H1 (cell line): ENCODE results near the gene TJP2. TPM values are rescaled to one million over a fixed set of nuclear protein-coding genes. Genes with fewer than 3 reads are reported as not detected.

Experiments
- CTCF ChIA-PET: fragments of 300-600 bp; sonication (Branson Sonifier 250); formaldehyde crosslinking; loops from one replicate; lab custom pipeline; 2021; ENCODE audit not compliant: partially characterized antibody; lab: Charles Lee
- POLR2A ChIA-PET: fragments of 300-600 bp; sonication (Branson Sonifier 250); formaldehyde crosslinking; loops from one replicate; lab custom pipeline; 2021; ENCODE audit warnings: inconsistent platforms; ENCODE audit not compliant: partially characterized antibody; lab: Charles Lee
- DNase-seq, 2 experiments: peaks; one replicate each; pipeline versions ENCODE4 v3.0.0 to v3.0.0-alpha.2; 2010 to 2022; ENCODE audit warnings: low spot score in 2 of 2, low read depth in 1 of 2, mixed read lengths in 1 of 2
- FAIRE-seq: peaks from 2 replicates; lab custom pipeline; 2011; peaks lifted over from hg19 to GRCh38; lab: Jason Lieb, UNC
- H2AFZ ChIP-seq: 2 replicates; pipeline ENCODE4 v1.8.1; 2012; ENCODE audit warnings: low read length, inconsistent platforms
- H2AK5ac ChIP-seq: 2 replicates; pipeline ENCODE4 v1.6.1; 2013; ENCODE audit warnings: low read depth, low read length
- H2BK120ac ChIP-seq: replicated peaks from 2 replicates; pipeline ENCODE3; 2013; ENCODE audit warnings: low read depth, low read length, inconsistent platforms
- H2BK12ac ChIP-seq: 2 replicates; pipeline ENCODE4 v1.6.1; 2013; ENCODE audit warnings: low read depth, low read length
- H2BK15ac ChIP-seq: 2 replicates; pipeline ENCODE4 v1.6.1; 2013; ENCODE audit warnings: low read length
- H2BK20ac ChIP-seq: 2 replicates; pipeline ENCODE4 v1.6.1; 2013; ENCODE audit warnings: low read length
- H2BK5ac ChIP-seq: 2 replicates; pipeline ENCODE4 v1.6.1; 2013; ENCODE audit warnings: low read depth, low read length
- H3K14ac ChIP-seq: 2 replicates; pipeline ENCODE4 v1.6.1; 2013; ENCODE audit warnings: inconsistent platforms; ENCODE audit not compliant: insufficient read length
- H3K18ac ChIP-seq: 2 replicates; pipeline ENCODE4 v1.6.1; 2013; ENCODE audit warnings: low read length; ENCODE audit errors: extremely low read depth
- H3K23ac ChIP-seq: 2 replicates; pipeline ENCODE4 v1.6.1; 2013; ENCODE audit warnings: inconsistent platforms; ENCODE audit not compliant: insufficient read length
- H3K23me2 ChIP-seq: 2 replicates; pipeline ENCODE4 v1.6.1; 2013; ENCODE audit warnings: low read depth, low read length
- H3K27ac ChIP-seq: 2 replicates; pipeline ENCODE4 v1.6.1; 2011; ENCODE audit warnings: low read depth, low read length, inconsistent platforms
- H3K27me3 ChIP-seq, 4 experiments: replicated peaks in 1 of 4; 1 replicate in 1 of 4; 2 replicates in 3 of 4; pipeline versions ENCODE4 v1.6.1 to v1.8.1; 2011 to 2013; ENCODE audit warnings: low read length in 3 of 4, mild to moderate bottlenecking in 3 of 4, inconsistent platforms in 2 of 4, mixed read lengths in 2 of 4, moderate library complexity in 1 of 4; ENCODE audit not compliant: control insufficient read depth in 3 of 4, insufficient read depth in 3 of 4; ENCODE audit errors: extremely low read depth in 1 of 4
- H3K36me3 ChIP-seq, 4 experiments: 2 replicates each; pipeline versions ENCODE4 v1.6.1 to v1.8.1; 2011 to 2013; ENCODE audit warnings: mild to moderate bottlenecking in 4 of 4, low read length in 3 of 4, moderate library complexity in 2 of 4, control low read depth in 1 of 4, inconsistent platforms in 1 of 4; ENCODE audit not compliant: insufficient read depth in 4 of 4, control insufficient read depth in 2 of 4
- H3K4ac ChIP-seq: replicated peaks from 2 replicates; pipeline ENCODE3; 2013; ENCODE audit warnings: low read length, low read depth, mixed read lengths, inconsistent platforms; ENCODE audit not compliant: insufficient read length
- H3K4me1 ChIP-seq, 4 experiments: replicated peaks in 1 of 4; 1 replicate in 1 of 4; 2 replicates in 3 of 4; pipeline versions ENCODE4 v1.6.1 to v1.8.1; 2011 to 2013; ENCODE audit warnings: low read length in 3 of 4, inconsistent platforms in 2 of 4, mixed read lengths in 1 of 4; ENCODE audit not compliant: insufficient read depth in 4 of 4, control insufficient read depth in 3 of 4
- H3K4me2 ChIP-seq, 2 experiments: 2 replicates each; pipeline versions ENCODE4 v1.6.1 to v1.8.1; 2011 to 2013; ENCODE audit warnings: low read depth in 2 of 2, low read length in 2 of 2, control low read depth in 1 of 2, inconsistent platforms in 1 of 2, mild to moderate bottlenecking in 1 of 2; ENCODE audit not compliant: insufficient read depth in 1 of 2
- H3K4me3 ChIP-seq, 4 experiments: fragments of 200-600, 300-600 bp in 1 of 4; sonication (generic), shearing (Covaris generic), sonication (Bioruptor Twin) in 1 of 4; 2 replicates each; pipeline versions ENCODE4 v1.5.1 to v1.8.1; 2011 to 2016; ENCODE audit warnings: low read length in 4 of 4, low read depth in 3 of 4, control low read depth in 2 of 4, inconsistent platforms in 2 of 4, mild to moderate bottlenecking in 2 of 4, mixed read lengths in 1 of 4, moderate library complexity in 1 of 4; ENCODE audit not compliant: insufficient read depth in 2 of 4; ENCODE audit errors: extremely low read depth in 1 of 4
- H3K56ac ChIP-seq: replicated peaks from 2 replicates; pipeline ENCODE3; 2013; ENCODE audit warnings: low read depth, mild to moderate bottlenecking, mixed read lengths, low read length, inconsistent platforms; ENCODE audit not compliant: insufficient read length
- H3K79me1 ChIP-seq: 2 replicates; pipeline ENCODE4 v1.6.1; 2013; ENCODE audit warnings: low read depth, low read length, control low read depth
- H3K79me2 ChIP-seq, 2 experiments: 2 replicates each; pipeline versions ENCODE4 v1.6.1 to v1.8.1; 2012 to 2013; ENCODE audit warnings: low read length in 2 of 2, mild to moderate bottlenecking in 2 of 2, inconsistent platforms in 1 of 2; ENCODE audit not compliant: insufficient read depth in 2 of 2, control insufficient read depth in 1 of 2
- H3K9ac ChIP-seq, 4 experiments: replicated peaks in 1 of 4; 1 replicate in 1 of 4; 2 replicates in 3 of 4; pipeline versions ENCODE4 v1.6.1 to v1.8.1; 2011 to 2013; ENCODE audit warnings: low read depth in 3 of 4, low read length in 3 of 4, control low read depth in 2 of 4, mild to moderate bottlenecking in 2 of 4, moderate library complexity in 2 of 4, inconsistent platforms in 1 of 4; ENCODE audit errors: extremely low read depth in 1 of 4
- H3K9me3 ChIP-seq, 2 experiments: 2 replicates each; pipeline versions ENCODE4 v1.6.1 to v1.8.1; 2012 to 2013; ENCODE audit warnings: mild to moderate bottlenecking in 2 of 2, moderate library complexity in 2 of 2, control low read depth in 1 of 2, inconsistent platforms in 1 of 2, low read depth in 1 of 2, low read length in 1 of 2, mixed read lengths in 1 of 2; ENCODE audit not compliant: insufficient read depth in 2 of 2
- H4K20me1 ChIP-seq, 2 experiments: replicated peaks in 1 of 2; 2 replicates each; pipeline versions ENCODE3 to v1.8.1; 2011 to 2013; ENCODE audit warnings: inconsistent platforms in 2 of 2, low read length in 2 of 2, mild to moderate bottlenecking in 1 of 2; ENCODE audit not compliant: insufficient read depth in 2 of 2, control insufficient read depth in 1 of 2
- H4K5ac ChIP-seq: 2 replicates; pipeline ENCODE4 v1.6.1; 2013; ENCODE audit warnings: low read length, low read depth, mixed read lengths, inconsistent platforms; ENCODE audit not compliant: insufficient read length
- H4K8ac ChIP-seq: 2 replicates; pipeline ENCODE4 v1.8.0; 2013; ENCODE audit warnings: mild to moderate bottlenecking, moderate library complexity, low read length, inconsistent platforms; ENCODE audit not compliant: insufficient read depth; ENCODE audit errors: extremely low read depth
- H4K91ac ChIP-seq: replicated peaks from 2 replicates; pipeline ENCODE3; 2013; ENCODE audit warnings: low read length, mixed read lengths, inconsistent platforms; ENCODE audit not compliant: insufficient read length
- CBX8 ChIP-seq: fragments of 300-800, 300-1000 bp; sonication (generic); IDR thresholded peaks from 2 replicates; pipeline ENCODE4 v1.7.1; 2016; ENCODE audit warnings: low read depth, low read length, borderline replicate concordance
- JUND ChIP-seq: IDR thresholded peaks from 2 replicates; pipeline ENCODE4 v1.6.1; 2011; ENCODE audit warnings: mild to moderate bottlenecking, improper control_type of control experiment, low read length
- PHF8 ChIP-seq: fragments of 200-600 bp; sonication (generic); conservative IDR thresholded peaks from 2 replicates; pipeline ENCODE4 v1.7.1; 2012; ENCODE audit warnings: low read depth, mild to moderate bottlenecking, inconsistent platforms, low read length, moderate library complexity
- WGBS, 2 experiments: shearing (Covaris generic) in 1 of 2; methylation state at CpG; one replicate each; pipeline versions ENCODE4 v1.1.6 to v1.1.7; 2013 to 2015; ENCODE audit warnings: low lambda C conversion rate in 2 of 2, mixed read lengths in 2 of 2, inconsistent platforms in 1 of 2, low coverage in 1 of 2, missing lambda C conversion rate in 1 of 2; ENCODE audit not compliant: insufficient replicate concordance in 2 of 2, insufficient coverage in 1 of 2, insufficient read length in 1 of 2; ENCODE audit errors: extremely low coverage in 1 of 2, missing lambda C conversion rate in 1 of 2; 5-methylcytosine and 5-hydroxymethylcytosine counted together
- polyA plus RNA-seq, 7 experiments: library from polyadenylated mRNA; depleted of rRNA in 3 of 7; stranded (reverse) in 5 of 7; unstranded in 2 of 7; fragments of >200 nt in 5 of 7; fragments of 200-250 nt in 2 of 7; gene quantifications; 1 replicate in 5 of 7; 2 replicates in 1 of 7; 4 replicates in 1 of 7; pipeline versions ENCODE4 v1.2.1 to v1.2.3, GENCODE V29; 2011 to 2013; ENCODE audit warnings: missing spikeins in 2 of 7, mixed read lengths in 2 of 7
- total RNA-seq: library from RNA; stranded (reverse); fragmentation: NEBNext Ultra II Directional; extraction: Animal tissue kit (Norgen Biotek cat#: 25700); gene quantifications from 2 replicates; pipeline ENCODE4 v1.2.1, GENCODE V29; 2021
- TF ChIP-seq, protein P1 (sequence below): IDR thresholded peaks from 2 replicates; pipeline ENCODE4 v1.6.1; 2011; ENCODE audit warnings: low read length, improper control_type of control experiment
- TF ChIP-seq, protein P2 (sequence below): IDR thresholded peaks from 2 replicates; pipeline ENCODE4 v1.6.1; 2011; ENCODE audit warnings: low read depth, mild to moderate bottlenecking, low read length; ENCODE audit not compliant: insufficient read depth

TJP2 gene
- total and polyA plus RNA-seq, 2 of the 8 experiments (the other 6 are each of a cell fraction or from before 2014, with no cell fraction given), result 54.9 to 137 TPM

DNA sequence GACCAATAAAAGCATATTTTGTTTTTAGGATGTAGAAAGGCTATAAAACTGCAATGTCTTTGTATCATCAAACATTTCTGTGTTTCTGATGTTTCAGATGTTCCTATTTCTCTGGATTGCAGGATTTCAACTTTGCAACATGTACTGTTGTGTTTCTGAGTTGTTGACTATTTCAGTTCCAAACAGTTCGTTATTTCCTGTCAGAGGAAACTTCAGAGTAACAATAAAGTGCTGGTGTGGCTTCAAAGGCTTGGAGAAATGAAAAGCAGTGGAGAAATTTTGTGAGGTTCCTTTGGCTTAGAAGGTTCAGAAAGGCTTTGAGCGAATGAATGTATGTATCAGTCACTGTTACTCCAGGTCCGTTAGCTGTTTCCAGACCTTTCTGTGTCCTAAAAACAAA lies 17.2 kb downstream of the TJP2 start:
- no peak overlapping the region for H2BK120ac ChIP-seq
- no peak overlapping the region for H2BK15ac ChIP-seq
- H3K4me3 ChIP-seq, result no peak overlapping the region
- no peak for FAIRE-seq
- TF ChIP-seq PHF8 (no peak), JUND (no peak), CBX8 (no peak)
- TF ChIP-seq, protein P1, sequence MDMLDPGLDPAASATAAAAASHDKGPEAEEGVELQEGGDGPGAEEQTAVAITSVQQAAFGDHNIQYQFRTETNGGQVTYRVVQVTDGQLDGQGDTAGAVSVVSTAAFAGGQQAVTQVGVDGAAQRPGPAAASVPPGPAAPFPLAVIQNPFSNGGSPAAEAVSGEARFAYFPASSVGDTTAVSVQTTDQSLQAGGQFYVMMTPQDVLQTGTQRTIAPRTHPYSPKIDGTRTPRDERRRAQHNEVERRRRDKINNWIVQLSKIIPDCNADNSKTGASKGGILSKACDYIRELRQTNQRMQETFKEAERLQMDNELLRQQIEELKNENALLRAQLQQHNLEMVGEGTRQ, result no peak
- TF ChIP-seq, protein P2, sequence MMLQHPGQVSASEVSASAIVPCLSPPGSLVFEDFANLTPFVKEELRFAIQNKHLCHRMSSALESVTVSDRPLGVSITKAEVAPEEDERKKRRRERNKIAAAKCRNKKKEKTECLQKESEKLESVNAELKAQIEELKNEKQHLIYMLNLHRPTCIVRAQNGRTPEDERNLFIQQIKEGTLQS, result no peak
- TF ChIP-seq, all 59 proteins: peak for 0
- Histone ChIP-seq H3K56ac (no peak overlapping the region), H3K36me3 (no peaks in the 10 kb centered on the region), H2BK12ac (no peak overlapping the region), H2BK5ac (no peak overlapping the region), H3K23me2 (no peaks in the 10 kb centered on the region), H2AFZ (no peak overlapping the region), H4K20me1 (peaks cover 6% of the 10 kb centered on the region in 2 experiments), H3K9me3 (no peaks in the 10 kb centered on the region), H3K23ac (no peak overlapping the region), H4K91ac (no peak overlapping the region), H2BK20ac (no peak overlapping the region), H3K27me3 (no peaks in the 10 kb centered on the region), H3K18ac (no peak overlapping the region), H2AK5ac (no peak overlapping the region), H3K4ac (no peak overlapping the region), H3K9ac (no peak overlapping the region), H3K79me1 (peaks cover 15% of the 10 kb centered on the region), H3K14ac (no peak overlapping the region), H3K4me1 (peaks cover 0 to 11% (median 2%) of the 10 kb centered on the region in 4 experiments; a peak in 3 of 7 replicates), H4K5ac (no peak overlapping the region), H4K8ac (no peak overlapping the region), H3K27ac (no peak overlapping the region), H3K79me2 (peaks cover 0 to 87% of the 10 kb centered on the region in 2 experiments; a peak in 3 of 4 replicates), H3K4me2 (no peak overlapping the region)
- DNase-seq, result no peak
- CTCF ChIA-PET, result interaction anchor here (0.6 to 6.7 kb wide), 8 partner anchors 9 to 155 kb away, joined by 3 to 100 read pairs (median 6); no protein-coding TSS in a partner anchor
- POLR2A ChIA-PET, result interaction anchor here (0.6 to 1.4 kb wide), 3 partner anchors 9 to 66 kb away, joined by 3 to 4 read pairs (median 4); no protein-coding TSS in a partner anchor
- 88% methylated on average over 3 of the region's 3 CpGs; no CpG with 5 or more reads in 1 of the 2 experiments for WGBS, 2 experiments
